ENCODE data around the gene UBA1. TPM values are rescaled to one million over a fixed set of nuclear protein-coding genes. Genes with fewer than 3 reads are reported as not detected.

Gene UBA1
- total and polyA plus RNA-seq, 2 of the 8 experiments (the other 6 are each of a cell fraction or from before 2014, with no cell fraction given), result 313 to 458 TPM

DNA sequence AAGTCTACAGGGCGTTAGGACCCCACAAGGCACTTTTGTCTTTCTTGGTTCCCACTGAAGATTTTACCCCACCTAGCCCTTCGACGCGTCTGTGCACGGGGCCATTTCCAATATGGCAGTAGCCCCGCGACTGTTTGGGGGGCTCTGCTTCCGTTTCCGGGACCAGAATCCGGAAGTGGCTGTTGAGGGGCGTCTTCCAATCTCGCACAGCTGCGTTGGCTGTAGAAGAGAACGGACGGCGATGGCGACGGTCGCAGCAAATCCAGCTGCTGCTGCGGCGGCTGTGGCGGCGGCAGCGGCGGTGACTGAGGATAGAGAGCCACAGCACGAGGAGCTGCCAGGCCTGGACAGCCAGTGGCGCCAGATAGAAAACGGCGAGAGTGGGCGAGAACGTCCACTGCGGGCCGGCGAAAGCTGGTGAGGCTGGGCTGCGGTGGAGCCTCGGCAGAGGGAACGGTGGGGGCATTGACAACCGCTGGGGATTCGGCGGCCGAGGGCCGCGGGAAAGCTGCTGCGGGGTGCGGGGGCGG, 39.2 kb downstream of the UBA1 start, which contains the start of gene USP11 (continued):
- TF ChIP-seq JUND (IDR thresholded peaks at IDR 0.05; ENCODE audit: low read length) (no peak), CHD2 (IDR thresholded peaks at IDR 0.05; ENCODE audit: low read length) (no peak), SP1 (IDR thresholded peaks at IDR 0.05; ENCODE audit: low read depth, low read length) (no peak), SRF (IDR thresholded peaks at IDR 0.05; ENCODE audit: low read depth, low read length) (no peak), RBBP5 (IDR thresholded peaks at IDR 0.05; ENCODE audit: borderline replicate concordance, low read depth, low read length) (no peak), TCF12 (IDR thresholded peaks at IDR 0.05; ENCODE audit: low read depth, low read length) (no peak), ASH2L (IDR thresholded peaks at IDR 0.05; ENCODE audit: low read length) (peak; percentile 79), RNF2 (IDR thresholded peaks at IDR 0.05; ENCODE audit: borderline replicate concordance, low read depth, low read length, missing control alignments, poor library complexity, severe bottlenecking) (no peak), CTBP2 (IDR thresholded peaks at IDR 0.05; ENCODE audit: borderline replicate concordance, insufficient read depth, insufficient read length, low read length) (no peak), SIN3A (conservative IDR thresholded peaks at IDR 0.05 in 1 of 2, IDR thresholded peaks at IDR 0.05 in 1 of 2; ENCODE audit: low read depth in 1 of 2, low read length in 2 of 2) (0 out of 4 replicates have a peak, but pooled peaks of 1 of the 2 experiments have one; percentile 46), MAFK (IDR thresholded peaks at IDR 0.05; ENCODE audit: low read depth, low read length) (no peak), PHF8 (conservative IDR thresholded peaks at IDR 0.05; ENCODE audit: low read depth, low read length) (peak; percentile 82), GABPA (IDR thresholded peaks at IDR 0.05; ENCODE audit: borderline replicate concordance, insufficient read depth, low read length) (peak; percentile 78; the same call in 1 of the 2 replicates), JUN (IDR thresholded peaks at IDR 0.05; ENCODE audit: low read depth, low read length) (no peak), SP2 (IDR thresholded peaks at IDR 0.05; ENCODE audit: low read length) (no peak), TEAD4 (IDR thresholded peaks at IDR 0.05; ENCODE audit: low read depth, low read length) (no peak), POU5F1 (IDR thresholded peaks at IDR 0.05; ENCODE audit: low read depth, low read length) (no peak), CBX5 (IDR thresholded peaks at IDR 0.05; ENCODE audit: low read depth, low read length) (no peak), EZH2 (IDR thresholded peaks at IDR 0.05; ENCODE audit: low read depth, low read length, severe bottlenecking) (no peak)
- TF ChIP-seq, protein P1, sequence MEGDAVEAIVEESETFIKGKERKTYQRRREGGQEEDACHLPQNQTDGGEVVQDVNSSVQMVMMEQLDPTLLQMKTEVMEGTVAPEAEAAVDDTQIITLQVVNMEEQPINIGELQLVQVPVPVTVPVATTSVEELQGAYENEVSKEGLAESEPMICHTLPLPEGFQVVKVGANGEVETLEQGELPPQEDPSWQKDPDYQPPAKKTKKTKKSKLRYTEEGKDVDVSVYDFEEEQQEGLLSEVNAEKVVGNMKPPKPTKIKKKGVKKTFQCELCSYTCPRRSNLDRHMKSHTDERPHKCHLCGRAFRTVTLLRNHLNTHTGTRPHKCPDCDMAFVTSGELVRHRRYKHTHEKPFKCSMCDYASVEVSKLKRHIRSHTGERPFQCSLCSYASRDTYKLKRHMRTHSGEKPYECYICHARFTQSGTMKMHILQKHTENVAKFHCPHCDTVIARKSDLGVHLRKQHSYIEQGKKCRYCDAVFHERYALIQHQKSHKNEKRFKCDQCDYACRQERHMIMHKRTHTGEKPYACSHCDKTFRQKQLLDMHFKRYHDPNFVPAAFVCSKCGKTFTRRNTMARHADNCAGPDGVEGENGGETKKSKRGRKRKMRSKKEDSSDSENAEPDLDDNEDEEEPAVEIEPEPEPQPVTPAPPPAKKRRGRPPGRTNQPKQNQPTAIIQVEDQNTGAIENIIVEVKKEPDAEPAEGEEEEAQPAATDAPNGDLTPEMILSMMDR (IDR thresholded peaks at IDR 0.05; ENCODE audit: control extremely low read depth in 1 of 3, insufficient read depth in 1 of 3, low read depth in 1 of 3, low read length in 3 of 3), result no peak
- TF ChIP-seq, protein P2, sequence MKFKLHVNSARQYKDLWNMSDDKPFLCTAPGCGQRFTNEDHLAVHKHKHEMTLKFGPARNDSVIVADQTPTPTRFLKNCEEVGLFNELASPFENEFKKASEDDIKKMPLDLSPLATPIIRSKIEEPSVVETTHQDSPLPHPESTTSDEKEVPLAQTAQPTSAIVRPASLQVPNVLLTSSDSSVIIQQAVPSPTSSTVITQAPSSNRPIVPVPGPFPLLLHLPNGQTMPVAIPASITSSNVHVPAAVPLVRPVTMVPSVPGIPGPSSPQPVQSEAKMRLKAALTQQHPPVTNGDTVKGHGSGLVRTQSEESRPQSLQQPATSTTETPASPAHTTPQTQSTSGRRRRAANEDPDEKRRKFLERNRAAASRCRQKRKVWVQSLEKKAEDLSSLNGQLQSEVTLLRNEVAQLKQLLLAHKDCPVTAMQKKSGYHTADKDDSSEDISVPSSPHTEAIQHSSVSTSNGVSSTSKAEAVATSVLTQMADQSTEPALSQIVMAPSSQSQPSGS (IDR thresholded peaks at IDR 0.05; ENCODE audit: low read length), result no peak; the same call in 1 of the 2 replicates

Data from H1 (cell line).